ENCODE data around the gene HOXA7.

DNA sequence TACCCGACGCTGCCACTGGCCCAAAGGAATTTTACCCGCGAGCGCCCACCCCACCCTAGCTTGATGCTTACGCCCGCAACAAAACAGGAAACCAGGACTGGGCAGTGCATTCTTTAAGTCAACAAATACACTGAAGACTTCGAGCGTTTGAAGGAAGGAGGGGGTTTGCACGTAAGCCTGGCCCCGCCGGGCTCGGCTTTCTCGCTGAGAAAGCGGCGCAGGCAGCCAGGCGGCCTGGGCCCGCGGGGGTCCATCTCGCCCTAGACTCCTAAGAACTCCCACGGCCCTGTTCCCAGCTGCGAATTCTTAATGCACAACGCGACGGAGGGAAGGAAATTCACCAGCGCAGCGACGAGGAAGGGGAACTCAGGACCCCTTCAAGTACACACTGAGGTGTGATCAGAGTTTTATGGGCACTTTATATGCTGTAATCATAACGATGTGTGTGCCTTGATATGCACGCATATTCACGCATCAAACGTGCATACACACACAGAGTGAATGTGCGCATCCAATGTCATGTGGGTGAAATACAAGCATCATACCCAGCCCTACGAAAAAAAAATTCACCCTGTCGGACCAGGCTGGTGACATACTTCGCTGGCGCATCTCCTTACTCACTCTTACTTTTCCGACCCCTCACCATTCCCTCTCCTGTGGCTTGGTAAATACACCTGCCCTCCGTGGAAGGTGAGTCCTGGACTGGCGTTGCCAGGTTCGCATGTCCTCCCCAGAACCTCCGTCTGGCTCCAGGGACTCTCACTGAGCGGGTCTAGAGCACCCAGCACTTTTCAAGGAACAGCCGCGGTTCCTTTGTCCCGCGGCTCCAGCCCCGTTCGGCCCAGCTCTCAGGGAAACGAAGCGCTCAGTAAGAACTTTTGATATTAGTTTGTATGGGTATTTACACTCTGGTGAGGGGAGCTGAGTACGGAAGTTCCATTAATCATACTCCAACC is 49.1 kb upstream of the HOXA7 start:
- TF ChIP-seq, protein P1, sequence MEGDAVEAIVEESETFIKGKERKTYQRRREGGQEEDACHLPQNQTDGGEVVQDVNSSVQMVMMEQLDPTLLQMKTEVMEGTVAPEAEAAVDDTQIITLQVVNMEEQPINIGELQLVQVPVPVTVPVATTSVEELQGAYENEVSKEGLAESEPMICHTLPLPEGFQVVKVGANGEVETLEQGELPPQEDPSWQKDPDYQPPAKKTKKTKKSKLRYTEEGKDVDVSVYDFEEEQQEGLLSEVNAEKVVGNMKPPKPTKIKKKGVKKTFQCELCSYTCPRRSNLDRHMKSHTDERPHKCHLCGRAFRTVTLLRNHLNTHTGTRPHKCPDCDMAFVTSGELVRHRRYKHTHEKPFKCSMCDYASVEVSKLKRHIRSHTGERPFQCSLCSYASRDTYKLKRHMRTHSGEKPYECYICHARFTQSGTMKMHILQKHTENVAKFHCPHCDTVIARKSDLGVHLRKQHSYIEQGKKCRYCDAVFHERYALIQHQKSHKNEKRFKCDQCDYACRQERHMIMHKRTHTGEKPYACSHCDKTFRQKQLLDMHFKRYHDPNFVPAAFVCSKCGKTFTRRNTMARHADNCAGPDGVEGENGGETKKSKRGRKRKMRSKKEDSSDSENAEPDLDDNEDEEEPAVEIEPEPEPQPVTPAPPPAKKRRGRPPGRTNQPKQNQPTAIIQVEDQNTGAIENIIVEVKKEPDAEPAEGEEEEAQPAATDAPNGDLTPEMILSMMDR (IDR thresholded peaks at IDR 0.05), result no peak
- TF ChIP-seq YY1 (IDR thresholded peaks at IDR 0.05; ENCODE audit: low read depth), result no peak

All from SK-N-SH (cell line).